A549 (cell line): ENCODE data around the gene TBCE.

Experiments
- CTCF ChIP-seq: fragments of >200 bp; sonication (Bioruptor Twin); formaldehyde crosslinking; IDR thresholded peaks from 3 replicates; pipeline ENCODE4 v1.5.1; 2016
- POLR2A ChIP-seq: IDR thresholded peaks from 2 replicates; pipeline ENCODE4 v1.6.1; 2012; ENCODE audit warnings: mild to moderate bottlenecking, low read length

DNA sequence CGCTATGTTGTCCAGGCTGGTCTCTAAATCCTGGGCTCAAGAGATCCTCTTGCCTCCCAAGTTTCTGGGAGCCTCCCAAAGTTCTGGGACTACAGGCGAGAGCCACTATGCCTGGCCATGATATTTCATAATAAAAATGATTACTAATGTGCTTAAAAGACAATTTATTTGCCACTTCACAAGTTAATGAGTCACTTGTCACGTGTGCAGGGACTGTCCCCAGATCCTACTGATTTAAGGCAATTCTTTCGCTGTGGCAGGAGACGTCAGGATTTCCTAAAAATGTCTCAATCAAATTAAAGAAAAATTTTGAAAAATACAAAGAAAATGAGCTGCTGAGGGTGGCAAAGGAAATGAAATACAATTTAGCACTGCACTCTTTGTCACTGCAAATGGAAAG lies 93.5 kb downstream of the TBCE start:
- TF ChIP-seq CTCF (no peak), POLR2A (no peak)
